Activated naive CD4-positive, alpha-beta T cell treated with anti-CD3 and anti-CD28 coated beads for 36 hours (primary cell): Measurements from ENCODE around the gene DUSP7. TPM values are rescaled to one million over a fixed set of nuclear protein-coding genes. Genes with fewer than 3 reads are reported as not detected.

Experiments
- CTCF ChIA-PET: fragments of 350-600 bp; sonication (Branson Sonifier 250); formaldehyde crosslinking; loops from one replicate; lab custom pipeline; 2021; ENCODE audit warnings: antibody characterized with exemption; lab: Charles Lee
- DNase-seq: peaks from one replicate; pipeline ENCODE4 v3.0.0-alpha.2; 2020
- H3K27ac Mint-ChIP-seq: one replicate; pipeline ENCODE4 v1.8.0; 2021; ENCODE audit warnings: mild to moderate bottlenecking, mixed read lengths
- H3K27me3 Mint-ChIP-seq: one replicate; pipeline ENCODE4 v1.8.0; 2021; ENCODE audit warnings: low read depth, mixed read lengths
- H3K36me3 Mint-ChIP-seq: one replicate; pipeline ENCODE4 v1.8.0; 2021; ENCODE audit warnings: low read depth, mixed read lengths
- H3K4me1 Mint-ChIP-seq: one replicate; pipeline ENCODE4 v1.8.0; 2021; ENCODE audit warnings: low read depth, mixed read lengths
- H3K4me3 Mint-ChIP-seq: one replicate; pipeline ENCODE4 v1.8.0; 2021; ENCODE audit warnings: mild to moderate bottlenecking, moderate library complexity, mixed read lengths
- H3K9me3 Mint-ChIP-seq: one replicate; pipeline ENCODE4 v1.8.0; 2021; ENCODE audit warnings: mixed read lengths
- intact Hi-C: fragments of 100-400 bp; cut with micrococcal nuclease; formaldehyde crosslinking; loops from one replicate; pipeline ENCODE4 v1.15.1; 2023
- total RNA-seq, 2 experiments: library from RNA; stranded (reverse); gene quantifications; one replicate each; pipeline ENCODE4 v1.2.3, GENCODE V29; 2021

The DUSP7 gene
- total RNA-seq, 2 experiments from 2014 or later, result 8.2 to 9.1 TPM

DNA sequence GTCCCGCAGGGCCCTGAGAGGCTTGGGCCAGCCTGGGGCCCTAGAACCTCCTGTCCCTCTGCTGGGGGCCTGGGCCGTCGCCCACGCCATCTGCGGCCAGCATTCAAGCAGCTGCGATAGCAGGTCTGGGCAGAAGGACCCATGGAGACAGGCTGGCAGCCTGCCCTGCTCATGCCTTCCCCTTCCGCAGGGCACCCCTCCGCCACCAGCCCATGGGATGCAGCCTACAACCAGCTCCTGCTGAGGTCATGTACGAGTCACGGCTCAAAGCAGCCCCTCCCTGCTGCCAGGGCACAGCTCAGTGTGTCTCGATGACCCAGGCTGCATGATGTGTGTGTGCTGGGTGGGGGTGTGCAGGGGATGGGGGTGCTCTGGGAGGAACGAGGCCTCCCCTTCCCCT, 27.8 kb downstream of the DUSP7 start:
- H3K36me3 Mint-ChIP-seq, result no peaks in the 10 kb centered on the region
- CTCF ChIA-PET, result interaction anchor here (0.7 to 0.8 kb wide), 2 partner anchors 12 to 119 kb away, joined by 3 read pairs; no protein-coding TSS in a partner anchor

DNA sequence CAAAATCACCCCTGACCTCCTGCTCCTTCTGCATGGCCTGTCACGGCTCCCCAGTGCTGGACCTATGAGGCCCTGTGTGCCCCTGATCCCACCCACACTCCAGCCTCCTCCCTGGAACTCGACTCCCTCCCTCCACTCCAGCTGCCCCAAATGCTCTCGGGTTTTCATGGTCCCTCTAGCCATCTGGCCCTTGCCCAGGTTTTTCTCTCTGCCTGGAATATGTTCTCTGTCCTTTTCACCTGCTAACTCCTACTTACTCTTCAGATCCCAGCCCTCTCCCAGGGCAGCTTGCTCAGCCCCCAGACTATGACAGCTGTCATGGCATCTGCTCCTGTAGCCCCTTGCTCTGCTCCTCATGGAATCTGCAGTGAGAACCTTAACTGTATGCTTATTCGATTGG, 30.3 kb downstream of the DUSP7 start:
- Mint-ChIP-seq H3K27me3 (no peaks in the 10 kb centered on the region), H3K36me3 (no peaks in the 10 kb centered on the region), H3K9me3 (no peaks in the 10 kb centered on the region), H3K4me3 (no peak overlapping the region), H3K27ac (no peak overlapping the region), H3K4me1 (no peaks in the 10 kb centered on the region)
- CTCF ChIA-PET, result no interaction called here
- no peak for DNase-seq
- intact Hi-C loops, result no loop called here

More for the DNA sequence above, 27.8 kb downstream of the DUSP7 start:
- H3K27me3 Mint-ChIP-seq, result no peaks in the 10 kb centered on the region
- H3K4me1 Mint-ChIP-seq, result no peaks in the 10 kb centered on the region
- H3K27ac Mint-ChIP-seq, result no peak overlapping the region
- no peak for DNase-seq
- no peak overlapping the region for H3K4me3 Mint-ChIP-seq
- H3K9me3 Mint-ChIP-seq, result no peaks in the 10 kb centered on the region
- intact Hi-C loops, result no loop called here

DNA sequence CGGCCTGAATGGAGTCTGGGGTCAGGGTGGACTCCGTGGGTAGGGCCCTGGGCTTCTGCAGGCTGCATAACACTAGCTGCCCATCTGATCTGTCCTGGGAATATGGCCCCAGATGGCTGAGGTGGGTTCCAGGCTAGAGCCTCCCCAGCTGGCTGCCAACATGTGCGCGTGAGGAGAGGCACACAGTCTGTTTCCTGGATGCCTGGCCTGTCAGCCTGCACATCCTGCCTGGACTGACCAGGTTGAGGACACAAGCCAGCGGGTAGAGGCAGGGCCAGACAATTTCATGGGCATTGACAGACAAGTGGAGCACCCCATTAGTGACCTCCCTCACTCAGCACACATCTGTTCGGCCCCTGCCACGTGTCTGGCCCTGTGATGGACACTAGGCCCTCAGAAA, 30.9 kb downstream of the DUSP7 start:
- Mint-ChIP-seq H3K27ac (no peak overlapping the region), H3K4me3 (no peak overlapping the region), H3K4me1 (no peaks in the 10 kb centered on the region), H3K36me3 (no peaks in the 10 kb centered on the region), H3K27me3 (no peaks in the 10 kb centered on the region), H3K9me3 (no peaks in the 10 kb centered on the region)
- intact Hi-C loops, result no loop called here
- CTCF ChIA-PET, result no interaction called here
- no peak for DNase-seq

DNA sequence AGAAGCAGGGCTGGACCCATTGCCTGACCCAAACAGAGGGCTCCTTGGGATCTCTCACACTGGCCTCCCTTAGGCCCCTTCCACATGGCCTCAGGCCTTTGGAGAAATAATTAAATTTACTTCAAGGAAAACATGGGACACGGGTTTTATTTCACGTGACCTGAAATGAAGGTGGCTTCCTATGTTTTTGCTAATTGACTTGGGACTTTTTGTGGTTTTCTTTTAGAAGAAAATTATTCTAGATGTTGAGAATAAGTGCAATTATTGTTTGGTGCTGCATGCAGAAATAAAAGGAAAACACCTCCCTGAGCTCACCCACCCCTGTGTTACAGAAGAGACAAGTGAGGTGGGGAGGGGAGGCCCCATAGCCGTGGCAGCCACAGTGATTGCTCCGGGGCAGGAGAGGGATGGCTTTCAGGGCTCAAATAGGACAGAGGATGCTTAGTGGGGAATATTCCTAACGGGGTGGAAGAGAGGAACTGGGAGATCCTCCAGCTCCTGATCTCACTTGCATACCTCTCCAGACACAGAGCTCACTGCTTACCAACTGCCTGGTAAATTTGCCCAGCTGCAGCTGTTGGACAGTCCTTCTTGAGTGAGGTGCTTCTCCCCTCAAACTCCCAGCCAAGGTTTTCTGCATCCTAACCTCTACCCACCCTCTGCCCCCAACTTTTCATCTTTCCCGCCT, 31.5 kb downstream of the DUSP7 start:
- H3K27me3 Mint-ChIP-seq, result no peaks in the 10 kb centered on the region
- no peak overlapping the region for H3K4me3 Mint-ChIP-seq
- no peak overlapping the region for H3K27ac Mint-ChIP-seq
- no peaks in the 10 kb centered on the region for H3K9me3 Mint-ChIP-seq
- H3K4me1 Mint-ChIP-seq, result no peaks in the 10 kb centered on the region
- H3K36me3 Mint-ChIP-seq, result no peaks in the 10 kb centered on the region
- CTCF ChIA-PET, result no interaction called here
- no peak for DNase-seq
- intact Hi-C loops, result no loop called here

DNA sequence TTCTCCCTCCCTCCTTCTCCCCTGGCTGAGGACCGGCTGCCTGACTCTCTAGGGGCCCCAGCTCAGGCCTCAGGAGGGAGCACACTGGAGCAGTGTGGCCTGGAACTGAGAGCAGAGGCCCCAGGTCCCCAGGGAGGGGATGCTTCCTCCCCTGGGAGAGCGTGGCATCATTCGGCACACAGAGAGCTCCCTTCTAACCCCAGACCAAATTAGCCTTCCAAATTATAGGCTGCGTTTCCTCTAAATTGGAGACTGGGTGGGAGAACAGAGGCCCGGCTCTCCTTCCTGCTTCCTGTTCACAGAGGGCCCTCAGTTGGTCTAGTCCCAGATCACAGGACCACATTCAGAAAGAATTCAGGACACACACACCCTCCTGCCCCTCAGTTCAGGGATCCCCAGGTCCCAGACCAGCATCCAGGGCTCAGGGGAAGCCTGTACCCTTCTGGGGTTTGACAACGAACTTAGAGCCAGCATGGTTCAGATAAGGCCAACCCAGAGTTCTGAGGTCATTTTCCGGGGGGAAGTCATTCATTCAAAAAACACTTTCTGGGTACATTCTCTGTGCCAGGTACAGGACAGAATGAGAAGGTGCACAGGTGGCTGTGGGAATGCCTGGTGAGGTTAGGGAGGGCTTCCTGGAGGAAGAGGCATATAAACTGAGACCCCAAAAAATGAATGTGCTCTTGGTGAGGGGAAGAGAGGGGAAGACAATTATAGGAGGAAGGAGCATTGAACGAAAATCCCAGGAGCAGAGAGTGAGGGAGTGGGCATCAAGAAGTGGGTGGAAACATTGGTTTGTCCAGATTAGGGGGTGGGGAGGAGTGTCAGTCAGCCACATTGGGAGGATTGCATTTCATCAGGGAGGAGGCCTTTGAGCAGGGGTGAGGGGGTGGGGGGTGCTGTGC, 32.3 kb downstream of the DUSP7 start:
- Mint-ChIP-seq H3K27me3 (no peaks in the 10 kb centered on the region), H3K4me3 (no peak overlapping the region), H3K27ac (no peak overlapping the region), H3K9me3 (no peaks in the 10 kb centered on the region), H3K4me1 (no peaks in the 10 kb centered on the region), H3K36me3 (no peaks in the 10 kb centered on the region)
- intact Hi-C loops, result no loop called here
- CTCF ChIA-PET, result interaction anchor here (0.8 kb wide), 1 partner anchor 12 kb away, joined by 3 read pairs; no protein-coding TSS in a partner anchor
- no peak for DNase-seq

DNA sequence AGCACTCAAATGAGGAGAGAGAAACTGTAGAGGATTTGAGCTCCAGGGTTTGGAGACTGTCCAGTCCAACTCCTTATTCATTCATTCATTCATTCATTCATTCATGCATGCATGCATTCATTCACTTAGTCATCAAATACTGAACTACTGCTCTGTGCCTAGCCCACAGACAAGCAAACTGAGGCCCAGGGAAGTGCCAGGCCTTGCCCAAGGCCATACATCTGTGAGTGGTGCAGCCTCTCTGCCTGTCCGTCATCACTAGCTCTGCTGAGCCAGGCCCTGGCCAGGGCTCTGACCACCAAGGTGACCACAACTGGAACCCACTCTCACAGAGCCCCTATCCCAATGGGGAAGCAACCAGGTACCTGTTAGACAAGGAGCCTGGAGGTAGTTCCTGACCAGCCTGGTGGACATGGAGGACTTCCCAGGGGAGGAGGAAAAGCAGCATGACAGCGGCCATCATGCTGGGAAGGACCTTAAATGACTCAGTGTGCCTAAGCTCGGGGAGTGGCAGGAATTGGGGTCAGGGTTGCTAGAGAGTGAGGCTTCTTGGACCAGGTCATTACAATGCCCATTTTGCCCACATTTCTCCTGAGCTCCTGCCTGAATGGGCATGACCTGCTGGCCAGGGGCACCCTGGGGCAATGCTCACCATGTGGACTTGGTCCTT, 33.1 kb downstream of the DUSP7 start:
- Mint-ChIP-seq H3K27ac (no peak overlapping the region), H3K9me3 (no peaks in the 10 kb centered on the region), H3K4me3 (no peak overlapping the region), H3K4me1 (no peaks in the 10 kb centered on the region), H3K36me3 (no peaks in the 10 kb centered on the region), H3K27me3 (no peaks in the 10 kb centered on the region)
- intact Hi-C loops, result no loop called here
- DNase-seq, result no peak
- CTCF ChIA-PET, result interaction anchor here (0.8 to 3.7 kb wide), 2 partner anchors 12 to 22 kb away, joined by 3 to 9 read pairs; no protein-coding TSS in a partner anchor

DNA sequence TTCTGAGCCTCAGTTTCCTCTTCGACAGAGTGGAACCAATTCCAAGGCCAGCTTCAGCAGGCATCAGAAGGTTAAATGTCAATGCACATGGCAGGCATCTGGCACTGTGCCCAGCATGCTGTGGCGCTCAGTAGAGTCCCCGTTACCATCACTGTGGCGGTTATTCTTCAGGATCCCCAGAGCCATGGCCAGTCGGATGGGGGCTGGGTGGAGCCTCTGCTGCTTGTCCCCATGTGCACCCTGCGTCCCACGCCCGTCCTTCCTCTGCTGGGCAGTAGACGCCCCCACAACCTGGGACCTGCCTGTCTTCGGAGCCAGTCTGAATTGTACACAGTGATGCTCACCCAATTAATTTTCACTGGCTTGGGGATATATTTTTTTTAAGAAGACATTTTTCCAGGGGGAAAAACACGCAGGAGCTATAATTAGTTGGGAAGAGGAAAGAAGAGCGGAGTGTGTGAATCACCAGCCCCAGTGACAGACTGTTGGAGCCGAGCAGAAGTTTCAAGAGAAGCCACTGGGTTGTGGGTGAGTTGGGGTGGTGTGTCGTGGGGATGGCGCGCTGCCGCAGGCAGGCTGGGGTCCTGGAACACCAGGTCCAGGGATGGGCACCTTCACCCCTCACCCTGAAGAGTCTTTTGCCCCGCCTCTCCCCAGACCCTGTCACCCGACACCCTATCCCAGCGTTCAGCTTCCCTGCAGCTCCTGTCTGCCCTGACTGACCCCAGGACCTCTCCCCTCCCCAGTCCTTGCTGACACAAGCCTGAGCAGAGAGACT, 33.9 kb downstream of the DUSP7 start:
- CTCF ChIA-PET, result interaction anchor here (3.7 kb wide), 1 partner anchor 21 kb away, joined by 9 read pairs; no protein-coding TSS in a partner anchor

DNA sequence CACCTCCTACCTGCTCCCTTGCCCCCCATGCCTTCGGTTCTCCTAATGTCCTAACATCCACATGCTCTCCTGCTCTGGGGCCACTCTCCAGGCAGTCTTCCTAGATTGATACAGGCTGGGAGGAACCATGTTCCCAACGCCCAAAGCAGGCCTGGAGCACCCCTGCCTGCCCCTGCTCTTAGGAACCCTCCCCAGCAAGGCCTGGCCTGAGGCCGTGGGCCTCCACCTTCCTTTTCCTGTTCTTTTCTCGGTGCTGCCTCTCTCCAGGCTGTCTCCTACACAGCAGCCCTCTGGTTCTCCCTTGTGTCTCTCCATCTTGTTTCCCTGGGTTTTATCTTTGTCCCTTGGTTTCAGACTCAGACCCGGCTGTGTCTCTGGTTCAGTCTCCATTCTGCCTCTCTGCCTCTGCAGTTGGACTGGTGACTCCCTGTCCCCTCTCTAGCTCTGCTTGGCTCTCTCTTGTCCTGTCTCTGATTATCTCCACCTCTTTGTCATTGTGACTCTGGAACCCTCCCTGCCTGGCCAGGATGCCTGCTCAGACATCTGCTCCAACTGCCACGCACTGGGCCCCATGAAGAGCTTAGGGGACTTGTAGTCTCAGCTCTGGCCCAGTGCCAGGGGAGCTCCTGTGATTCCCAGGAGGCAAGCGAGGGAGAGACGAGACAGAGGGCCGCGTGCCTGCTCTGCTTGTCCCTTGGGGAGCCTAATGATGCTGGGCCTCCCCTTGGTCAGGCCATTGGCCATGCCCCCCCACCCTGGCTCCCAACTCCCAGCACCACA, 34.7 kb downstream of the DUSP7 start:
- CTCF ChIA-PET, result interaction anchor here (3.7 kb wide), 1 partner anchor 20 kb away, joined by 9 read pairs; no protein-coding TSS in a partner anchor
- H3K4me3 Mint-ChIP-seq, result no peak overlapping the region
- no peaks in the 10 kb centered on the region for H3K27me3 Mint-ChIP-seq
- H3K9me3 Mint-ChIP-seq, result no peaks in the 10 kb centered on the region
- no peak for DNase-seq
- no peak overlapping the region for H3K27ac Mint-ChIP-seq
- intact Hi-C loops, result no loop called here
- H3K4me1 Mint-ChIP-seq, result no peaks in the 10 kb centered on the region
- H3K36me3 Mint-ChIP-seq, result no peaks in the 10 kb centered on the region

More for the DNA sequence above, 33.9 kb downstream of the DUSP7 start:
- no peaks in the 10 kb centered on the region for H3K36me3 Mint-ChIP-seq
- no peaks in the 10 kb centered on the region for H3K27me3 Mint-ChIP-seq
- H3K4me1 Mint-ChIP-seq, result no peaks in the 10 kb centered on the region
- no peaks in the 10 kb centered on the region for H3K9me3 Mint-ChIP-seq
- DNase-seq, result no peak
- intact Hi-C loops, result no loop called here
- no peak overlapping the region for H3K4me3 Mint-ChIP-seq
- no peak overlapping the region for H3K27ac Mint-ChIP-seq

DNA sequence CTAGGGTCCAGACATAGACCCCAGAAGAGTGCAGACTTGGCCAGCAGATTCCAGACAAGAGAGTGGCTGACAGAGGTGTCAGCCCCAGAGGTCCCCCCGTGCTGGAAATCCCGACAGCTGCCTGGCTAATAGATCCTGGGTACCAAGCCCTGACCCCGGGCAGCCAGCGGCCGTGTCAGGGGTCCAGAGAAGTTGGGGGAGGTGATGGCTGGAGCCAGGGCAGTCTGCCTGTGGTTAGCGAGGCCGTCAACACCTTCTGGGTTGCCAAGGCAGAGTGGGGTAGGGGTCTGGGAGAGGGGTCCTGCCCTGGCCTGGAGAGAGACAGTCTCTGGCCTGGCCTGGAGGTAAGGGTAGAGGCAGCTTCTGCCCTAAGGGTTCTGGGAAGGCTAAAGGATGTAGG, 35.6 kb downstream of the DUSP7 start:
- Mint-ChIP-seq H3K27me3 (no peaks in the 10 kb centered on the region), H3K9me3 (no peaks in the 10 kb centered on the region), H3K27ac (no peak overlapping the region), H3K36me3 (no peaks in the 10 kb centered on the region), H3K4me3 (no peak overlapping the region), H3K4me1 (no peaks in the 10 kb centered on the region)
- CTCF ChIA-PET, result interaction anchor here (3.7 kb wide), 1 partner anchor 19 kb away, joined by 9 read pairs; no protein-coding TSS in a partner anchor
- intact Hi-C loops, result no loop called here
- DNase-seq, result no peak

DNA sequence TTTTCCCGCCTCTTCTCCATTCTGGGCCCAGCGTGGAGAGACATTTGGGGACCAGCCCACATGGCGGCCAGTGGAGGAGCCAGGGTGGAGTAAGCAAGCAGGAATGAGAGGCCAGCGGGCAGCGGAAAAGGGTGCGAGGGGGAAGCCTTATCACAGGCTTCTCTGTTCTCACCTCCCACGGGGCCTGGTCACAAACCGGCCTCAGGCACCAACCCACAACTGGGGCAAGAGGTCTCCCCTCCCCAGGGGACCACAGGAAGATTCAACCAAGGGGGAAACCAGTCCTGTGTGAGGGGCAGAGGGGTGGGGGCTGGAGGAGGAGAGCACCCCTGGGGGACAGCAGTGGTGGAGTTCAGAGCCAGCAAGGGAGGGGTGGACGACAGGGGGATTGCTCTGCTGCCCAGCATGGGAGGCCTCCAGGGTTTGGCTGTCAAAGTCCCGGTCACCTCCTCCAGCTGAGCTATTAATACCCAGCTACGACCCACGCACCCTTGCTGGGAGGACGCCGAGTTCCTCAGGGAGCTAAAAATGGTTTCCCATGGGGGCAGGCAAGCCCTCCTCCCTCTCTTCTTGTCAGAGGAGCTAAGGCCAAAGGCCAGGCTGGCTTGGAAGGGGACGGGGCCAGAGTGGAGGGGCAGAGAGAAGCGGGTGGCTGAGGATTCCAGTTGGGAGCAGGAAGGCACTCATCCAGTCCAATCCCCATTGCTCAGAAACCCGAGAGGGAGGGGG, 36.9 kb downstream of the DUSP7 start:
- DNase-seq, result no peak
- Mint-ChIP-seq H3K9me3 (no peaks in the 10 kb centered on the region), H3K27ac (no peak overlapping the region), H3K4me3 (no peak overlapping the region), H3K36me3 (no peaks in the 10 kb centered on the region), H3K27me3 (no peaks in the 10 kb centered on the region), H3K4me1 (no peaks in the 10 kb centered on the region)
- intact Hi-C loops, result no loop called here
- CTCF ChIA-PET, result interaction anchor here (3.7 kb wide), 1 partner anchor 18 kb away, joined by 9 read pairs; no protein-coding TSS in a partner anchor
